NCI-H510A treated with DMSO at 0.1 percent for 48 hours (cell line): Measurements from ENCODE around the gene CEP85L.

Experiments used
- DNase-seq: peaks from one replicate; lab custom pipeline; 2025; lab: John Stamatoyannopoulos, UW

The CEP85L gene

GRCh38 chr6:118542184-118542952 lies 109.0 kb downstream of the CEP85L start:
- DNase-seq = no peak

- DNase-seq = peak; percentile 8
Measured at GRCh38 chr6:118537574-118537973, 113.8 kb downstream of the CEP85L start.

GRCh38 chr6:118536478-118536877 lies 114.9 kb downstream of the CEP85L start:
- no peak for DNase-seq

- DNase-seq = no peak
Measured at GRCh38 chr6:118535176-118535844, 116.1 kb downstream of the CEP85L start.

- no peak for DNase-seq
Measured at GRCh38 chr6:118530942-118531341, 120.4 kb downstream of the CEP85L start.

- DNase-seq = no peak
Measured at GRCh38 chr6:118529756-118530155, 121.6 kb downstream of the CEP85L start.

GRCh38 chr6:118528129-118528528 lies 123.3 kb downstream of the CEP85L start:
- DNase-seq = no peak

- DNase-seq = no peak
Measured at GRCh38 chr6:118525913-118526780, 125.2 kb downstream of the CEP85L start.

- DNase-seq = no peak
Measured at GRCh38 chr6:118524686-118525085, 126.7 kb downstream of the CEP85L start.

GRCh38 chr6:118523216-118523615 lies 128.2 kb downstream of the CEP85L start:
- no peak for DNase-seq

GRCh38 chr6:118522422-118522821 lies 129.0 kb downstream of the CEP85L start:
- no peak for DNase-seq

- DNase-seq = no peak
Measured at GRCh38 chr6:118514689-118515088, 136.7 kb downstream of the CEP85L start.

GRCh38 chr6:118511930-118512715 lies 139.3 kb downstream of the CEP85L start:
- no peak for DNase-seq

- DNase-seq = peak; percentile 50
Measured at GRCh38 chr6:118509009-118509617, 142.3 kb downstream of the CEP85L start.

GRCh38 chr6:118507636-118508035 lies 143.8 kb downstream of the CEP85L start:
- no peak for DNase-seq

- peak; percentile 29 for DNase-seq
Measured at GRCh38 chr6:118506071-118506638, 145.2 kb downstream of the CEP85L start.

- DNase-seq = no peak
Measured at GRCh38 chr6:118505656-118506055, 145.7 kb downstream of the CEP85L start.

GRCh38 chr6:118504611-118505010 lies 146.8 kb downstream of the CEP85L start:
- no peak for DNase-seq

- DNase-seq = no peak
Measured at GRCh38 chr6:118502169-118502568, 149.2 kb downstream of the CEP85L start.

GRCh38 chr6:118501765-118502164 lies 149.6 kb downstream of the CEP85L start:
- no peak for DNase-seq

- DNase-seq = no peak
Measured at GRCh38 chr6:118501099-118501498, 150.3 kb downstream of the CEP85L start.
